Neural crest cell (in vitro differentiated cells): ENCODE results near the gene ADK. TPM values are rescaled to one million over a fixed set of nuclear protein-coding genes. Genes with fewer than 3 reads are reported as not detected.

Source experiments
- DNase-seq: peaks from one replicate; pipeline ENCODE4 v3.0.0; 2021; ENCODE audit warnings: low read depth, mixed read lengths, low spot score
- H3K27ac Mint-ChIP-seq: one replicate; pipeline ENCODE4 v1.8.0; 2021; ENCODE audit warnings: mild to moderate bottlenecking, mixed read lengths; ENCODE audit not compliant: unreplicated experiment
- H3K27me3 Mint-ChIP-seq: 2 replicates; pipeline ENCODE4 v1.8.0; 2021; ENCODE audit warnings: low read depth, mild to moderate bottlenecking, mixed read lengths
- H3K36me3 Mint-ChIP-seq: 2 replicates; pipeline ENCODE4 v1.8.0; 2021; ENCODE audit warnings: low read depth, mild to moderate bottlenecking, mixed read lengths
- H3K4me1 Mint-ChIP-seq: 2 replicates; pipeline ENCODE4 v1.8.0; 2021; ENCODE audit warnings: mixed read lengths
- H3K4me3 Mint-ChIP-seq: one replicate; pipeline ENCODE4 v1.8.0; 2021; ENCODE audit warnings: mild to moderate bottlenecking, mixed read lengths
- H3K9me3 Mint-ChIP-seq: 2 replicates; pipeline ENCODE4 v1.8.0; 2021; ENCODE audit warnings: mixed read lengths
- long read RNA-seq: library from polyadenylated mRNA; unstranded; transcript quantifications from one replicate; pipeline ENCODE4 v2.0.0, GENCODE V29; 2020
- total RNA-seq: library from RNA; stranded (reverse); gene quantifications from 2 replicates; pipeline ENCODE4 v1.2.1, GENCODE V29; 2021
- TF ChIP-seq, protein P1 (sequence below): fragments of 200-600 bp; sonication (generic); conservative IDR thresholded peaks from 2 replicates; pipeline ENCODE4 v1.5.0; 2021; ENCODE audit warnings: antibody characterized with exemption, mild to moderate bottlenecking

Gene ADK
- total RNA-seq, result 35.6 and 38.2 TPM in 2 replicates
- long read RNA-seq, transcript ADK-201 (11 exons, 1,169 nt), result minor isoform, 37 of 123 reads
- long read RNA-seq, transcript ADK-202 (11 exons, 2,083 nt), result major isoform, 57 of 123 reads
- long read RNA-seq, partial matches to known transcripts, result 9 of 123 reads
- long read RNA-seq, other reads (novel, unspliced or antisense), result 19 of 123 reads

DNA sequence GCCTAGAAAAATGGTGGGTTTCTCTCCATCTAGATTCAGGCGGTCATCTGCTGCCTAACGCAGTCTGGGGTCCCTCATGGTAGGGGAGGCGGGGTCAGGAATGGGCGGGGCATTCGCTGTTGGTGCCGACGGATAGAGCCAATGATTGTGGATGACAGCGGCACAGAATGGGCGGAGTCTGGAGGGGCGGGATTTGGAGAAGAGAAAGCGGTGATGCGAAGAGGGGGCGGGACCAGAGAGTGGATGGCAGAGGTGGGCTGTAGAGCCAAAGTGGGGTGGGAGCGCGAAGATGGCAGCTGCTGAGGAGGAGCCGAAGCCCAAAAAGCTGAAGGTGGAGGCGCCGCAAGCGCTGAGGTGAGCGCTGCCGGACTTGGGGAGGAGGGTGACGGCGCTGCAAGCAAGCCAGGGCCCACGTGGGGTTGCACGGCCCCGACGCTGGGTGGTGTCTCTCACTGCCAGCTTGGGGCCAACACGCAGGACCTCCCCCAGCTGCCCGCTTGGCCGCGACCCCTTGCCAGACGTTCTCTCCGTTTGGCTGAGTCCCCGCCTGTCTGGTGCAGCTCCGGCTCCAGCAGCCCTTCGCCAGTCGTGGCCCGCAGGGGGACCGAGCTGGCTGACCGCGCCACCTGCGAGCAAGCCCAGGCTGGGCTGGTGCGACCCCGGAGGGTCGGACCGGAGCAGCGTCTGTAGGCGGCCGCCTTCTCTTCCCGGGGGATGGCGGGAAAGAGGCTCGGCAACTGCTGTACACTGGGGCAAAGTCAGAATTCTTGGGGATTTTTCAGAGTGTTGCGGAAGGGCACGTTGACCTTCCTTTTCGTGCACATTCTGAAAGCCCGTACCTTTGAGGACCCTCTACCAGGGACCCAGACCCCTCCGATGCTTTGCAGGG, at the start of gene ADK:
ADK (plus strand) TSS at position 232 of the 889 bp plus-strand sequence; CDS start at position 290, 58 bp downstream.
- TF ChIP-seq, protein P1, sequence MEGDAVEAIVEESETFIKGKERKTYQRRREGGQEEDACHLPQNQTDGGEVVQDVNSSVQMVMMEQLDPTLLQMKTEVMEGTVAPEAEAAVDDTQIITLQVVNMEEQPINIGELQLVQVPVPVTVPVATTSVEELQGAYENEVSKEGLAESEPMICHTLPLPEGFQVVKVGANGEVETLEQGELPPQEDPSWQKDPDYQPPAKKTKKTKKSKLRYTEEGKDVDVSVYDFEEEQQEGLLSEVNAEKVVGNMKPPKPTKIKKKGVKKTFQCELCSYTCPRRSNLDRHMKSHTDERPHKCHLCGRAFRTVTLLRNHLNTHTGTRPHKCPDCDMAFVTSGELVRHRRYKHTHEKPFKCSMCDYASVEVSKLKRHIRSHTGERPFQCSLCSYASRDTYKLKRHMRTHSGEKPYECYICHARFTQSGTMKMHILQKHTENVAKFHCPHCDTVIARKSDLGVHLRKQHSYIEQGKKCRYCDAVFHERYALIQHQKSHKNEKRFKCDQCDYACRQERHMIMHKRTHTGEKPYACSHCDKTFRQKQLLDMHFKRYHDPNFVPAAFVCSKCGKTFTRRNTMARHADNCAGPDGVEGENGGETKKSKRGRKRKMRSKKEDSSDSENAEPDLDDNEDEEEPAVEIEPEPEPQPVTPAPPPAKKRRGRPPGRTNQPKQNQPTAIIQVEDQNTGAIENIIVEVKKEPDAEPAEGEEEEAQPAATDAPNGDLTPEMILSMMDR, result peak; percentile 66
- no peaks in the 10 kb centered on the region for H3K27me3 Mint-ChIP-seq
- peak; percentile 100 for DNase-seq
- peaks cover 33% of the 10 kb centered on the region for H3K4me1 Mint-ChIP-seq
- H3K9me3 Mint-ChIP-seq, result no peaks in the 10 kb centered on the region
- H3K36me3 Mint-ChIP-seq, result no peaks in the 10 kb centered on the region
- no peak within 1 kb of the TSS for H3K4me3 Mint-ChIP-seq
- peak within 1 kb of the TSS; percentile 48 for H3K27ac Mint-ChIP-seq

- Mint-ChIP-seq H3K36me3 (peaks cover 15% of the 10 kb centered on the region), H3K9me3 (no peaks in the 10 kb centered on the region), H3K4me1 (no peaks in the 10 kb centered on the region), H3K27me3 (no peaks in the 10 kb centered on the region), H3K27ac (no peak overlapping the region), H3K4me3 (no peak overlapping the region)
- DNase-seq, result no peak
- TF ChIP-seq, protein P1, result peak; percentile 54
Measured at GRCh38 chr10:74103560-74104258, 47.3 kb upstream of the ADK start.

DNA sequence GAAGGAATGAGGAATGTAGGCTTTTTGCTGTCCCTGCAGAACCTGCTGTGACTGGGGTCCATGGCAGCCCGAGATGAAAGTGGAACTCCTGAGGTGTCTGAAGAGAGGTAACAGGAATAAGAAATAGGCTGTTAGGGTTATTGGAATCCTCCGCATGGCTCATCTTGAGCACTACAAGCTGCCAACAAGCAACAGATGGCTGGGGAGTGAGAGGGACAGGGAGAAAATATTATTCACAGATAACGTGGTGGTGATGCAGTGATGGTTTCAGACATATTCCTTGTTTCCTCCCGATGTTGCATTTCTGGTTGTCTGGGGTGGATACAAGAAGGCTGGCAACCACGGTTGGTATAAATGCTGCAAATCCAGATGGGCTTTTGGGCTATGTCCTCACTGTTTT, 46.5 kb upstream of the ADK start:
- Mint-ChIP-seq H3K4me3 (no peak overlapping the region), H3K9me3 (no peaks in the 10 kb centered on the region), H3K27me3 (no peaks in the 10 kb centered on the region), H3K4me1 (no peaks in the 10 kb centered on the region), H3K27ac (no peak overlapping the region), H3K36me3 (peaks cover 15% of the 10 kb centered on the region)
- DNase-seq, result no peak
- TF ChIP-seq, protein P1, result no peak

GRCh38 chr10:74104996-74105395, 46.0 kb upstream of the ADK start:
- Mint-ChIP-seq H3K27ac (no peak overlapping the region), H3K4me3 (no peak overlapping the region), H3K36me3 (peaks cover 15% of the 10 kb centered on the region), H3K9me3 (no peaks in the 10 kb centered on the region), H3K4me1 (no peaks in the 10 kb centered on the region), H3K27me3 (no peaks in the 10 kb centered on the region)
- TF ChIP-seq, protein P1, result no peak
- DNase-seq, result no peak

DNA sequence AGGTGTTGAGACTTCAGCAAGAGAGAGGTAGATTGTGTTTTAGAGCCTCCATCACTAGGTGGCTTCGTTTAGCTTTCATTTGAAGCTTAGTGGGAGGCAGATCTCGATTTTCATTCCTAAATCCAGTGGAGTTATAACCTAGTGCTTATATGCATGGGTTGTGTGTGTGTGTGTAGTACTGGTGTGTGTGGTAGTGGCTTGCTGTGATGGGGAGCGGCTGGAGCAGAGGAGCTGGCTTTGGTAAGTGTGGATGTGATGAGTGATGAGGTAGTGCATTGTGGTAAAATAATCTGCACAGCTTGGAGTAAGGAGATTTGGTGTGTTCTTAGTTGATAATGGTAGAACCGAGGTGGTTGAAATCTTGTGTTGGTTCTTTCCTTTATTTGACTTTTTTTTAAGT, 43.6 kb upstream of the ADK start:
- DNase-seq, result no peak
- Mint-ChIP-seq H3K36me3 (peaks cover 15% of the 10 kb centered on the region), H3K9me3 (no peaks in the 10 kb centered on the region), H3K27ac (peak overlapping the region; percentile 87), H3K4me3 (no peak overlapping the region), H3K4me1 (no peaks in the 10 kb centered on the region), H3K27me3 (no peaks in the 10 kb centered on the region)
- TF ChIP-seq, protein P1, result no peak
